Endothelial cell of umbilical vein (primary cell): ENCODE data around the gene COL5A1.

Experiments used
- CTCF ChIP-seq, 2 donors: IDR thresholded peaks; 1 replicate in 1 of 2; 2 replicates in 1 of 2; pipeline ENCODE4 v1.5.1; 2011; ENCODE audit warnings: low read length in 2 of 2, mild to moderate bottlenecking in 2 of 2, moderate library complexity in 2 of 2, control low read depth in 1 of 2, inconsistent platforms in 1 of 2, low read depth in 1 of 2; ENCODE audit not compliant: insufficient read depth in 1 of 2; ENCODE audit errors: extremely low read depth in 1 of 2
- EZH2 ChIP-seq: IDR thresholded peaks from 2 replicates; pipeline ENCODE4 v1.6.1; 2012; ENCODE audit warnings: borderline replicate concordance, low read depth, mild to moderate bottlenecking, moderate library complexity, low read length, inconsistent platforms; ENCODE audit not compliant: severe bottlenecking
- GATA2 ChIP-seq: IDR thresholded peaks from 2 replicates; pipeline ENCODE4 v1.7.0; 2011; ENCODE audit warnings: low read depth, mild to moderate bottlenecking, moderate library complexity, mixed read lengths, low read length; ENCODE audit not compliant: insufficient read length, insufficient read depth
- MAX ChIP-seq: IDR thresholded peaks from 2 replicates; pipeline ENCODE4 v1.6.1; 2011; ENCODE audit not compliant: insufficient read depth, insufficient read length
- POLR2A ChIP-seq: IDR thresholded peaks from 2 replicates; pipeline ENCODE4 v1.6.1; 2012; ENCODE audit warnings: low read depth, mild to moderate bottlenecking, control low read depth, low read length
- POLR2AphosphoS5 ChIP-seq: IDR thresholded peaks from 2 replicates; pipeline ENCODE4 v1.6.1; 2012; ENCODE audit warnings: low read depth, mild to moderate bottlenecking, control low read depth, low read length, moderate library complexity; ENCODE audit not compliant: insufficient read depth

- TF ChIP-seq MAX (no peak), CTCF (IDR thresholded peaks at IDR 0.05; ENCODE audit: extremely low read depth in 1 of 2, insufficient read depth in 1 of 2, low read depth in 1 of 2, low read length in 2 of 2) (no peak), POLR2A (no peak), EZH2 (no peak), POLR2AphosphoS5 (no peak), GATA2 (no peak)
Observed at GRCh38 chr9:134630861-134631260, 10.7 kb upstream of the COL5A1 start.
